HG03354 (cell line): ENCODE measurements around the gene SYNGR1.

Experiments used
- ATAC-seq: cut with Tn5 transposase; IDR thresholded peaks from one replicate; pipeline ENCODE4 v1.9.1; 2021; ENCODE audit warnings: mild to moderate bottlenecking; ENCODE audit not compliant: unreplicated experiment, poor library complexity, severe bottlenecking

SYNGR1 gene

GRCh38 chr22:39422721-39423120, 72.9 kb downstream of the SYNGR1 start:
- ATAC-seq: no peak

- no peak for ATAC-seq
Measured at GRCh38 chr22:39423976-39424375, 74.2 kb downstream of the SYNGR1 start.

- no peak for ATAC-seq
Measured at GRCh38 chr22:39426380-39427043, 76.7 kb downstream of the SYNGR1 start.

GRCh38 chr22:39427751-39428596, 78.2 kb downstream of the SYNGR1 start:
- no peak for ATAC-seq

GRCh38 chr22:39428597-39429071, 78.8 kb downstream of the SYNGR1 start:
- no peak for ATAC-seq

- ATAC-seq: no peak
Measured at GRCh38 chr22:39429186-39429585, 79.4 kb downstream of the SYNGR1 start.

- no peak for ATAC-seq
Measured at GRCh38 chr22:39429916-39430575, 80.3 kb downstream of the SYNGR1 start.

GRCh38 chr22:39430576-39431150, 80.9 kb downstream of the SYNGR1 start:
- ATAC-seq: no peak

GRCh38 chr22:39431216-39431801, 81.5 kb downstream of the SYNGR1 start:
- no peak for ATAC-seq

- ATAC-seq: no peak
Measured at GRCh38 chr22:39431821-39432251, 82.0 kb downstream of the SYNGR1 start.

GRCh38 chr22:39432361-39432811, 82.6 kb downstream of the SYNGR1 start:
- ATAC-seq: no peak

GRCh38 chr22:39433476-39434242, 83.9 kb downstream of the SYNGR1 start:
- ATAC-seq: no peak

GRCh38 chr22:39434243-39434653, 84.5 kb downstream of the SYNGR1 start:
- ATAC-seq: no peak

- ATAC-seq: no peak
Measured at GRCh38 chr22:39434721-39435120, 84.9 kb downstream of the SYNGR1 start.
